Measurements from ENCODE around the gene RECK.

GRCh38 chr9:36041506-36041905 lies 4.8 kb downstream of the RECK start:
- no peak for TF ChIP-seq POLR2A (IDR thresholded peaks at IDR 0.05)
- no peak for TF ChIP-seq CTCF (IDR thresholded peaks at IDR 0.05)

Measured in tibial nerve (tissue), 3 donors.